Fibroblast of lung (primary cell): ENCODE measurements around the gene SLC8A2.

Experiments used
- EZH2 ChIP-seq: IDR thresholded peaks from 2 replicates; pipeline ENCODE4 v1.5.1; 2012; ENCODE audit warnings: low read length, control low read depth, mild to moderate bottlenecking; ENCODE audit errors: missing control alignments
- TF ChIP-seq, protein P1 (sequence below), 2 donors: IDR thresholded peaks in 1 of 2; conservative IDR thresholded peaks in 1 of 2; 1 replicate in 1 of 2; 2 replicates in 1 of 2; pipeline ENCODE4 v1.5.1; 2011 to 2012; ENCODE audit warnings: low read length in 2 of 2, control low read depth in 1 of 2, inconsistent platforms in 1 of 2, low read depth in 1 of 2, mild to moderate bottlenecking in 1 of 2

DNA sequence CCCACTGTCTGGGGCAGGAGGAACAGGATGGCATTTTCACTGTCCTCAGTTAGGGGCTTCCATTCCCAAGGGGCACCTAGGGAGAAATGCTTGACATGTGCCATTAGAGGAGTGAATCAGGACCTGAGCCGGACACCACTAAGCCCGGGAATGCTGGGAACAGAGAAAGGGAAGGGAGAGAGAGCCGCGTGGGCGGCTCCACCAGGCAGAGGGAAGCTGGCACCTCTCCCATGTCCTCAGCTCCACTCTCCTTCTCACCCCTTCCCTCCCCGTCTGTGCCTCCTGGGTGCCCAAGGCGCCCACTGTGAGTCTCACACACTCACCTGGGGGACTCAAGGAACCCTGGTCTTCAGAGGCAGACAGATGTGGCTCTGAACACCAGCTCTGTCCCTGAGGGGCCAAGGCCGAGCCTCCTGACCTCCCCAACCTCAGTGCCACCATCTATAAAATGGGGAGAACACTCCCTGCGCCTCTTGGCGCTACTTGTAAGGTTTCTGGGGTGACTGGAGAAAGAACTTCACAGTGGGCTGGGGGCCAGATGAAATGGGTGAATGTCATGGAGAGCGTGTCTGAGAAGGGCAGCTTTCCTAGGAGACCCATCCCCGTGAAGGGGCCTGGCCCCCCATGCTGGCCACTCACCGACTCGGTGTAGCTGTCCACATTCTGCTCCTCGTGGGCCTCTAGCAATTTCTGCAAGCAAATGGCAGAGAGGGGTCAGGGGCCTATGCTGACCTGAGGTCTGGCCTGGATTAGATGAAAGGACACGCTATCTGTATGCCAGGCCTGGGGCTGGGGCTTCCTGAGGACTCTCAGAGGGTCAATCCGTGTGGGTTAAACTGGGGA is 17.6 kb upstream of the SLC8A2 start:
- TF ChIP-seq, protein P1, sequence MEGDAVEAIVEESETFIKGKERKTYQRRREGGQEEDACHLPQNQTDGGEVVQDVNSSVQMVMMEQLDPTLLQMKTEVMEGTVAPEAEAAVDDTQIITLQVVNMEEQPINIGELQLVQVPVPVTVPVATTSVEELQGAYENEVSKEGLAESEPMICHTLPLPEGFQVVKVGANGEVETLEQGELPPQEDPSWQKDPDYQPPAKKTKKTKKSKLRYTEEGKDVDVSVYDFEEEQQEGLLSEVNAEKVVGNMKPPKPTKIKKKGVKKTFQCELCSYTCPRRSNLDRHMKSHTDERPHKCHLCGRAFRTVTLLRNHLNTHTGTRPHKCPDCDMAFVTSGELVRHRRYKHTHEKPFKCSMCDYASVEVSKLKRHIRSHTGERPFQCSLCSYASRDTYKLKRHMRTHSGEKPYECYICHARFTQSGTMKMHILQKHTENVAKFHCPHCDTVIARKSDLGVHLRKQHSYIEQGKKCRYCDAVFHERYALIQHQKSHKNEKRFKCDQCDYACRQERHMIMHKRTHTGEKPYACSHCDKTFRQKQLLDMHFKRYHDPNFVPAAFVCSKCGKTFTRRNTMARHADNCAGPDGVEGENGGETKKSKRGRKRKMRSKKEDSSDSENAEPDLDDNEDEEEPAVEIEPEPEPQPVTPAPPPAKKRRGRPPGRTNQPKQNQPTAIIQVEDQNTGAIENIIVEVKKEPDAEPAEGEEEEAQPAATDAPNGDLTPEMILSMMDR (conservative IDR thresholded peaks at IDR 0.05 in 1 of 2, IDR thresholded peaks at IDR 0.05 in 1 of 2; ENCODE audit: low read depth in 1 of 2, low read length in 2 of 2): no peak
- no peak for TF ChIP-seq EZH2
